NCI-H345 treated with DMSO at 0.1 percent for 48 hours (cell line): Measurements from ENCODE around the gene KCNIP2.

Experiments used
- DNase-seq: peaks from one replicate; lab custom pipeline; 2025; ENCODE audit not compliant: unreplicated experiment; lab: John Stamatoyannopoulos, UW

The KCNIP2 gene

GRCh38 chr10:101851411-101852116 is 8.0 kb upstream of the KCNIP2 start:
- DNase-seq = no peak

GRCh38 chr10:101850749-101851148 is 7.1 kb upstream of the KCNIP2 start:
- DNase-seq = no peak

- no peak for DNase-seq
These were observed 5.3 kb upstream of the KCNIP2 start for GRCh38 chr10:101848894-101849351.

GRCh38 chr10:101848408-101848807 is 4.8 kb upstream of the KCNIP2 start:
- DNase-seq = no peak

GRCh38 chr10:101845893-101846292 is 2.3 kb upstream of the KCNIP2 start:
- DNase-seq = no peak

- no peak for DNase-seq
These were observed 1.8 kb downstream of the KCNIP2 start for GRCh38 chr10:101841826-101842225.

GRCh38 chr10:101840741-101841453 is 2.7 kb downstream of the KCNIP2 start:
- peak; percentile 33 for DNase-seq

GRCh38 chr10:101840102-101840684 is 3.4 kb downstream of the KCNIP2 start:
- DNase-seq = no peak

GRCh38 chr10:101839416-101840063 is 4.1 kb downstream of the KCNIP2 start:
- peak; percentile 29 for DNase-seq

- DNase-seq = no peak
These were observed 4.6 kb downstream of the KCNIP2 start for GRCh38 chr10:101839002-101839401.

GRCh38 chr10:101838416-101838970 is 5.1 kb downstream of the KCNIP2 start:
- DNase-seq = no peak

GRCh38 chr10:101837748-101838147 is 5.9 kb downstream of the KCNIP2 start:
- DNase-seq = no peak

- DNase-seq = no peak
These were observed 8.2 kb downstream of the KCNIP2 start for GRCh38 chr10:101835362-101835761.

- DNase-seq = no peak
These were observed 9.3 kb downstream of the KCNIP2 start for GRCh38 chr10:101834341-101834740.

GRCh38 chr10:101833466-101833865 is 10.1 kb downstream of the KCNIP2 start:
- no peak for DNase-seq

GRCh38 chr10:101832325-101832771 is 11.3 kb downstream of the KCNIP2 start:
- DNase-seq = no peak

GRCh38 chr10:101831169-101831811 is 12.3 kb downstream of the KCNIP2 start:
- no peak for DNase-seq

- peak; percentile 47 for DNase-seq
These were observed 13.1 kb downstream of the KCNIP2 start for GRCh38 chr10:101830322-101831168.

- DNase-seq = no peak
These were observed 13.9 kb downstream of the KCNIP2 start for GRCh38 chr10:101829561-101830315.
